ENCODE results near the gene ELANE.

The ELANE gene

DNA sequence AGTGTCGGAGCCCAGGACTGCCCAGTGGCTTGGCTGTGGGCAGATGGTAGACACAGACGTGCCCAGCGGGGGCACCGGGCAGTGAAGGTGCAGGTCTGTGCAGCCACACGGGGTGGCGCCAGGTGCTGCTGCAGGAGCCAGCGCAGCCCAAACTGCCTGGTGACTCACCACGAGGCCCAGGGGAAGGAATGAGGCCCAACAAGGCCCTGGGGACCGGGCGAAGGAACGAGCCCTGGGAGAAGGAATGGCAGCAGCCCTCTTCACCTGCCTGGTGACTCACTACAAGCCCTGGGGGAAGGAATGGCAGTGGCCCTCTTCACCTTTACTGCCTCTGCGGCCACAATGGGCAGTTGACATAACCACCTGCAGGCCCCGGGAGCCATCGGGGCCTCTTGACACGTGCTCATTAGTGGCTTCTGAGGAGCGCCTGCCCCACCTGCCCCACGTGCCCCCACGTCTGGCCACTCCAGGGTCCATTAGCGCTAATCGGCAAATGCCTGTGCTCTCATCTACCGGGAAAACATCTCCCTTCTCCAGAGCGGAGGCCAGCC, 31.6 kb downstream of the ELANE start:
- H3K4me3 ChIP-seq (ENCODE audit: low read depth, low read length), result no peak overlapping the region
- TF ChIP-seq MYC (IDR thresholded peaks at IDR 0.05; ENCODE audit: low read depth, low read length) (no peak), MAX (IDR thresholded peaks at IDR 0.05; ENCODE audit: low read depth, low read length) (no peak), POLR2A (IDR thresholded peaks at IDR 0.05; ENCODE audit: extremely low read depth, insufficient read length) (no peak)
- TF ChIP-seq, protein P1, sequence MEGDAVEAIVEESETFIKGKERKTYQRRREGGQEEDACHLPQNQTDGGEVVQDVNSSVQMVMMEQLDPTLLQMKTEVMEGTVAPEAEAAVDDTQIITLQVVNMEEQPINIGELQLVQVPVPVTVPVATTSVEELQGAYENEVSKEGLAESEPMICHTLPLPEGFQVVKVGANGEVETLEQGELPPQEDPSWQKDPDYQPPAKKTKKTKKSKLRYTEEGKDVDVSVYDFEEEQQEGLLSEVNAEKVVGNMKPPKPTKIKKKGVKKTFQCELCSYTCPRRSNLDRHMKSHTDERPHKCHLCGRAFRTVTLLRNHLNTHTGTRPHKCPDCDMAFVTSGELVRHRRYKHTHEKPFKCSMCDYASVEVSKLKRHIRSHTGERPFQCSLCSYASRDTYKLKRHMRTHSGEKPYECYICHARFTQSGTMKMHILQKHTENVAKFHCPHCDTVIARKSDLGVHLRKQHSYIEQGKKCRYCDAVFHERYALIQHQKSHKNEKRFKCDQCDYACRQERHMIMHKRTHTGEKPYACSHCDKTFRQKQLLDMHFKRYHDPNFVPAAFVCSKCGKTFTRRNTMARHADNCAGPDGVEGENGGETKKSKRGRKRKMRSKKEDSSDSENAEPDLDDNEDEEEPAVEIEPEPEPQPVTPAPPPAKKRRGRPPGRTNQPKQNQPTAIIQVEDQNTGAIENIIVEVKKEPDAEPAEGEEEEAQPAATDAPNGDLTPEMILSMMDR (IDR thresholded peaks at IDR 0.05; ENCODE audit: low read depth, low read length), result no peak
- no peak for DNase-seq (ENCODE audit: low read depth)

GRCh38 chr19:884420-885211, 32.5 kb downstream of the ELANE start:
- TF ChIP-seq, protein P1 (IDR thresholded peaks at IDR 0.05; ENCODE audit: low read depth, low read length), result no peak
- TF ChIP-seq MYC (IDR thresholded peaks at IDR 0.05; ENCODE audit: low read depth, low read length) (no peak), POLR2A (IDR thresholded peaks at IDR 0.05; ENCODE audit: extremely low read depth, insufficient read length) (no peak), MAX (IDR thresholded peaks at IDR 0.05; ENCODE audit: low read depth, low read length) (no peak)
- H3K4me3 ChIP-seq (ENCODE audit: low read depth, low read length), result no peak overlapping the region
- DNase-seq (ENCODE audit: low read depth), result no peak

GRCh38 chr19:885536-886224, 33.6 kb downstream of the ELANE start:
- H3K4me3 ChIP-seq (ENCODE audit: low read depth, low read length), result no peak overlapping the region
- DNase-seq (ENCODE audit: low read depth), result no peak
- TF ChIP-seq POLR2A (IDR thresholded peaks at IDR 0.05; ENCODE audit: extremely low read depth, insufficient read length) (no peak), MAX (IDR thresholded peaks at IDR 0.05; ENCODE audit: low read depth, low read length) (no peak), MYC (IDR thresholded peaks at IDR 0.05; ENCODE audit: low read depth, low read length) (no peak)
- TF ChIP-seq, protein P1 (IDR thresholded peaks at IDR 0.05; ENCODE audit: low read depth, low read length), result no peak

DNA sequence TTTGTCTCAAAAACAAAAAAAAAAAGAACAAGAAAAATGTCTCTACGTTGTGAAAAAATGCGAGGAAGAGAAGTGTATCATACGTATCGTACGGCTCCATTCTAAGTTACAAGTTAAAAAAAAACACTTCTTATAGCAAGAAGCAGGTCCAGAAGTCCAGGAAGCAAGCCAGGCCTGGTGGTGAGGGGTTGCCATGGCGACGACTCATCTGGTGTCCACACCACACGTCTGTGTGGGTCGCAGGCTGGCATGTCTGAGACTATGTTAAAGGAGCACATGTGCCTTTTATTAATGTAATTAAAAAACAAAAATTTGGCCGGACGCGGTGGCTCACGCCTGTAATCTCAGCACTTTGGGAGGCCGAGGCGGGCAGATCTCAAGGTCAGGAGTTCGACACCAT, 35.0 kb downstream of the ELANE start:
- no peak for DNase-seq (ENCODE audit: low read depth)
- H3K4me3 ChIP-seq (ENCODE audit: low read depth, low read length), result no peak overlapping the region
- TF ChIP-seq MYC (IDR thresholded peaks at IDR 0.05; ENCODE audit: low read depth, low read length), result no peak

GRCh38 chr19:887599-887998, 35.5 kb downstream of the ELANE start:
- no peak overlapping the region for H3K4me3 ChIP-seq (ENCODE audit: low read depth, low read length)
- TF ChIP-seq MYC (IDR thresholded peaks at IDR 0.05; ENCODE audit: low read depth, low read length), result no peak
- TF ChIP-seq, protein P1 (IDR thresholded peaks at IDR 0.05; ENCODE audit: low read depth, low read length), result no peak
- no peak for TF ChIP-seq MAX (IDR thresholded peaks at IDR 0.05; ENCODE audit: low read depth, low read length)
- TF ChIP-seq POLR2A (IDR thresholded peaks at IDR 0.05; ENCODE audit: extremely low read depth, insufficient read length), result no peak
- DNase-seq (ENCODE audit: low read depth), result no peak

All from NB4 (cell line).